Sigmoid colon (tissue), 7 donors: ENCODE data around the gene ADD3. TPM values are rescaled to one million over a fixed set of nuclear protein-coding genes. Genes with fewer than 3 reads are reported as not detected.

ENCODE experiments used
- DNase-seq: peaks from one replicate; pipeline ENCODE4 v3.0.0-alpha.2; 2019
- H3K27ac ChIP-seq, 4 donors: fragments of 200-600 bp; sonication (generic); one replicate each; pipeline ENCODE4 v1.5.1; 2016 to 2019; ENCODE audit warnings: mild to moderate bottlenecking in 1 of 4
- H3K27me3 ChIP-seq, 3 donors: fragments of 200-600 bp; sonication (generic); one replicate each; pipeline ENCODE4 v1.5.1; 2019; ENCODE audit warnings: mild to moderate bottlenecking in 1 of 3
- H3K36me3 ChIP-seq, 4 donors: fragments of 200-600 bp; sonication (generic); one replicate each; pipeline ENCODE4 v1.5.1; 2016 to 2019
- H3K4me1 ChIP-seq, 4 donors: fragments of 200-600 bp; sonication (generic); one replicate each; pipeline ENCODE4 v1.5.1; 2017 to 2019
- H3K4me3 ChIP-seq, 4 donors: fragments of 200-600 bp; sonication (generic); one replicate each; pipeline ENCODE4 v1.5.1; 2017 to 2019; ENCODE audit warnings: mild to moderate bottlenecking in 2 of 4, moderate library complexity in 1 of 4
- H3K9me3 ChIP-seq, 4 donors: fragments of 200-600 bp in 3 of 4; sonication (generic) in 3 of 4; one replicate each; pipeline versions ENCODE4 v1.5.1 to v1.6.1; 2013 to 2019
- CTCF ChIP-seq, 4 experiments: fragments of 450-650 bp in 3 of 4; fragments of 200-600 bp in 1 of 4; IDR thresholded peaks; one replicate each; pipeline ENCODE4 v1.5.1; 2016 to 2019; ENCODE audit warnings: antibody characterized with exemption in 4 of 4, mild to moderate bottlenecking in 3 of 4, moderate library complexity in 2 of 4
- EP300 ChIP-seq, 4 donors: sonication (generic); formaldehyde crosslinking; IDR thresholded peaks; one replicate each; pipeline ENCODE4 v1.6.1; 2017; ENCODE audit warnings: antibody characterized with exemption in 4 of 4
- POLR2A ChIP-seq, 2 donors: fragments of 450-650 bp; IDR thresholded peaks; one replicate each; pipeline ENCODE4 v1.6.1; 2016; ENCODE audit warnings: antibody characterized with exemption in 2 of 2, mild to moderate bottlenecking in 2 of 2, moderate library complexity in 2 of 2
- POLR2AphosphoS5 ChIP-seq, 4 donors: sonication (generic); formaldehyde crosslinking; IDR thresholded peaks; one replicate each; pipeline ENCODE4 v1.6.1; 2017; ENCODE audit warnings: antibody characterized with exemption in 4 of 4
- WGBS, 2 donors: extraction: QIAGEN DNeasy Blood & Tissue Kit; methylation state at CpG; one replicate each; pipeline ENCODE4 v1.1.7; 2013; 5-methylcytosine and 5-hydroxymethylcytosine counted together
- intact Hi-C: fragments of 100-400 bp; cut with DNase I; formaldehyde crosslinking; loops from one replicate; pipeline ENCODE4 v1.15.1; 2023
- polyA plus RNA-seq, 3 donors: library from polyadenylated mRNA; stranded (reverse); fragments of 200-250 nt; gene quantifications; one replicate each; pipeline ENCODE4 v1.2.3, GENCODE V29; 2013
- total RNA-seq, 4 donors: library from RNA; depleted of rRNA; stranded (reverse); fragments of >200 nt; gene quantifications; one replicate each; pipeline ENCODE4 v1.1.0, GENCODE V29; 2016
- donor health status: healthy with polysubstance abuse.
- donor health status: Bipolar disorder and iron deficiency.
- donor health status: healthy.

Gene ADD3
- total and polyA plus RNA-seq, 7 donors: 29.6 to 145 (median 91.2) TPM

DNA sequence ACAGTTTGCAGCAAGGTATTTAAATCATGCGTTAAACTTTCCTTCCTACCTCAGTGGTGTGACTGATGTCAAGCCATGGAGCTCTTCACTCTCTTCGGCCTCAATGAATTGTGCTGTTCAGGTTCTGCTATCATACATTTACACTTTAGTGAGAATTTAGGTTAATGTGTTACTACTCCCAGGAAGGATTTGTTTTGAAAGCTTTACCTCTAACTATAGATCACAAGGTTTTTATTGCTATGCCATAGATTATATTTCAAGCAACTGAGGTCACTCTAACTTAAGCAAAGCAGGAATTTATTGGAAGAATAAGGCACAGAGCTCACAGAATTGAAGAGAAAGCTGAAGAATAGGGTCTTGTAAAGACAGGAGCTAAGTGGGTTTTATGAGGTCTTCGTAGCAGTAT is 11.0 kb upstream of the ADD3 start:
- H3K4me3 ChIP-seq: no peak overlapping the region
- no peaks in the 10 kb centered on the region for H3K27me3 ChIP-seq
- peak overlapping the region in 2 of 4 donors; percentile 24 to 42 for H3K27ac ChIP-seq
- peaks cover 0 to 20% (median 5%) of the 10 kb centered on the region in 4 donors for H3K4me1 ChIP-seq
- TF ChIP-seq EP300 (IDR thresholded peaks at IDR 0.05): no peak
- TF ChIP-seq POLR2AphosphoS5 (IDR thresholded peaks at IDR 0.05): no peak
- TF ChIP-seq POLR2A (IDR thresholded peaks at IDR 0.05): no peak
- no peak for TF ChIP-seq CTCF (IDR thresholded peaks at IDR 0.05)
- WGBS, 2 donors: 18 to 67% methylated on average over 3 of the region's 3 CpGs
- no peak for DNase-seq
- no peaks in the 10 kb centered on the region for H3K9me3 ChIP-seq
- H3K36me3 ChIP-seq: no peaks in the 10 kb centered on the region
- intact Hi-C loops: no loop called here

DNA sequence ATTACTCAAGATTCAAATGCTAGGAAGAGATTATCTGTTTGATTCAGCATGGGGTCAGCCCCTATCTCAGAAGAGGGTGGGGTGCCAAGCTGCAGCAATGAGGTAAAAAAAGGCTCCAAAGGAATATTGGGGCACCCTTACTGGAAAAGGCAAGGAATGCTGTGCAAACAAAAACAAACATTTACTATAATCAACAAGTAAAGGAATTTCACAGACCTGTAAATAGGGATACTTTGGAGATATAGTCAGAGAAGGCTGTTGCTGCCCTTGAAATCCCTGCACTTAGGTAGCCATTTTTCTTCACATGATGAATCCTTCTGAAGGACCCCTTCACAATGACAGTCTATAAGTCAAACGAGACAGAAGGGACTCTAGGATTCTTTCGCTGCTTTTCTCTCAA is 10.6 kb upstream of the ADD3 start:
- H3K4me1 ChIP-seq: peaks cover 0 to 20% (median 5%) of the 10 kb centered on the region in 4 donors
- no peak for DNase-seq

GRCh38 chr10:109998513-109998912 is 9.3 kb upstream of the ADD3 start:
- H3K9me3 ChIP-seq: no peaks in the 10 kb centered on the region
- intact Hi-C loops: no loop called here
- TF ChIP-seq EP300 (IDR thresholded peaks at IDR 0.05): no peak
- TF ChIP-seq POLR2A (IDR thresholded peaks at IDR 0.05): no peak
- no peak for TF ChIP-seq CTCF (IDR thresholded peaks at IDR 0.05)
- TF ChIP-seq POLR2AphosphoS5 (IDR thresholded peaks at IDR 0.05): no peak
- H3K4me3 ChIP-seq: no peak overlapping the region
- 12 to 62% methylated on average over 1 of the region's 1 CpG for whole genome bisulfite sequencing, 2 donors
- no peak for DNase-seq
- H3K27ac ChIP-seq: no peak overlapping the region
- H3K27me3 ChIP-seq: no peaks in the 10 kb centered on the region
- peaks cover 0 to 12% (median under 1%) of the 10 kb centered on the region in 4 donors for H3K4me1 ChIP-seq
- H3K36me3 ChIP-seq: no peaks in the 10 kb centered on the region

More for the DNA sequence above, 10.6 kb upstream of the ADD3 start:
- WGBS, 2 donors: 55 to 83% methylated on average over 2 of the region's 2 CpGs
- no peaks in the 10 kb centered on the region for H3K9me3 ChIP-seq
- no peak overlapping the region for H3K27ac ChIP-seq
- H3K36me3 ChIP-seq: no peaks in the 10 kb centered on the region
- H3K27me3 ChIP-seq: no peaks in the 10 kb centered on the region
- H3K4me3 ChIP-seq: no peak overlapping the region
- no peak for TF ChIP-seq POLR2A (IDR thresholded peaks at IDR 0.05)
- intact Hi-C loops: no loop called here

GRCh38 chr10:110002801-110003523 is 4.8 kb upstream of the ADD3 start:
- Histone ChIP-seq H3K36me3 (no peaks in the 10 kb centered on the region), H3K27me3 (no peaks in the 10 kb centered on the region), H3K4me1 (peaks cover 0 to 23% (median 15%) of the 10 kb centered on the region in 4 donors), H3K27ac (no peak overlapping the region), H3K9me3 (no peaks in the 10 kb centered on the region), H3K4me3 (no peak overlapping the region)
- intact Hi-C loops: no loop called here
- TF ChIP-seq POLR2AphosphoS5 (IDR thresholded peaks at IDR 0.05): no peak
- no peak for TF ChIP-seq EP300 (IDR thresholded peaks at IDR 0.05)
- TF ChIP-seq POLR2A (IDR thresholded peaks at IDR 0.05): no peak
- TF ChIP-seq CTCF (IDR thresholded peaks at IDR 0.05): no peak
- WGBS, 2 donors: 13 to 64% methylated on average over 2 of the region's 2 CpGs
- DNase-seq: no peak

- no peaks in the 10 kb centered on the region for H3K36me3 ChIP-seq
- no peak for DNase-seq
- TF ChIP-seq POLR2A (IDR thresholded peaks at IDR 0.05): no peak
- TF ChIP-seq POLR2AphosphoS5 (IDR thresholded peaks at IDR 0.05): no peak
- TF ChIP-seq CTCF (IDR thresholded peaks at IDR 0.05): no peak
- no peak for TF ChIP-seq EP300 (IDR thresholded peaks at IDR 0.05)
- H3K9me3 ChIP-seq: no peaks in the 10 kb centered on the region
- intact Hi-C loops: no loop called here
- 13 to 50% methylated on average over 4 of the region's 4 CpGs for WGBS, 2 donors
- H3K4me1 ChIP-seq: peaks cover 0 to 23% (median 15%) of the 10 kb centered on the region in 4 donors
- H3K27ac ChIP-seq: no peak overlapping the region
- no peaks in the 10 kb centered on the region for H3K27me3 ChIP-seq
- no peak overlapping the region for H3K4me3 ChIP-seq
These were observed 4.3 kb upstream of the ADD3 start for GRCh38 chr10:110003524-110003885.
